Mesenchymal stem cell (in vitro differentiated cells and primary cell): ENCODE data around the gene TOX2.

Experiments used
- DNase-seq: peaks from one replicate; pipeline ENCODE4 v3.0.0-alpha.2; 2013
- H2AFZ ChIP-seq: one replicate; pipeline ENCODE4 v1.6.1; 2013; ENCODE audit warnings: low read depth, mild to moderate bottlenecking, control low read depth, inconsistent platforms, low read length, moderate library complexity
- H2AK5ac ChIP-seq: 2 replicates; pipeline ENCODE4 v1.6.1; 2013; ENCODE audit warnings: low read length, moderate library complexity, mild to moderate bottlenecking, inconsistent platforms; ENCODE audit not compliant: severe bottlenecking
- H2BK120ac ChIP-seq: one replicate; pipeline ENCODE4 v1.6.1; 2013; ENCODE audit warnings: low read depth, mild to moderate bottlenecking, inconsistent platforms, low read length, moderate library complexity
- H2BK12ac ChIP-seq, 2 experiments: one replicate each; pipeline ENCODE4 v1.6.1; 2013; ENCODE audit warnings: inconsistent platforms in 2 of 2, low read length in 2 of 2, mild to moderate bottlenecking in 2 of 2, moderate library complexity in 2 of 2, control low read depth in 1 of 2
- H2BK15ac ChIP-seq: one replicate; pipeline ENCODE4 v1.6.1; 2013; ENCODE audit warnings: mild to moderate bottlenecking, low read depth, inconsistent platforms; ENCODE audit not compliant: poor library complexity, severe bottlenecking
- H2BK5ac ChIP-seq: 2 replicates; pipeline ENCODE4 v1.6.1; 2013; ENCODE audit warnings: low read depth, mild to moderate bottlenecking, low read length, control low read depth, inconsistent platforms; ENCODE audit not compliant: poor library complexity, severe bottlenecking
- H3K14ac ChIP-seq, 2 experiments: one replicate each; pipeline ENCODE4 v1.6.1; 2013; ENCODE audit warnings: inconsistent platforms in 2 of 2, low read length in 2 of 2, control low read depth in 1 of 2, mild to moderate bottlenecking in 1 of 2, moderate library complexity in 1 of 2
- H3K18ac ChIP-seq, 2 experiments: one replicate each; pipeline ENCODE4 v1.6.1; 2013; ENCODE audit warnings: inconsistent platforms in 2 of 2, low read length in 2 of 2, control low read depth in 1 of 2, low read depth in 1 of 2, mild to moderate bottlenecking in 1 of 2
- H3K23ac ChIP-seq, 2 experiments: one replicate each; pipeline ENCODE4 v1.6.1; 2013; ENCODE audit warnings: inconsistent platforms in 2 of 2, low read length in 2 of 2, mild to moderate bottlenecking in 2 of 2, moderate library complexity in 2 of 2, control low read depth in 1 of 2
- H3K27ac ChIP-seq: 2 replicates; pipeline ENCODE4 v1.5.1; 2013; ENCODE audit warnings: mild to moderate bottlenecking, moderate library complexity, low read length, control low read depth, inconsistent platforms; ENCODE audit not compliant: poor library complexity, severe bottlenecking
- H3K27me3 ChIP-seq, 2 experiments: 2 replicates each; pipeline versions ENCODE4 v1.6.1 to v1.7.0; 2013; ENCODE audit warnings: low read length in 2 of 2, mild to moderate bottlenecking in 2 of 2, moderate library complexity in 2 of 2, control low read depth in 1 of 2, inconsistent platforms in 1 of 2; ENCODE audit not compliant: control insufficient read depth in 1 of 2, insufficient read depth in 1 of 2
- H3K36me3 ChIP-seq, 2 experiments: 2 replicates each; pipeline versions ENCODE4 v1.6.1 to v1.7.0; 2013; ENCODE audit warnings: low read length in 2 of 2, control low read depth in 1 of 2, inconsistent platforms in 1 of 2, low read depth in 1 of 2, mild to moderate bottlenecking in 1 of 2; ENCODE audit not compliant: insufficient read depth in 2 of 2, control insufficient read depth in 1 of 2
- H3K4ac ChIP-seq, 2 experiments: one replicate each; pipeline ENCODE4 v1.6.1; 2013; ENCODE audit warnings: inconsistent platforms in 2 of 2, low read length in 2 of 2, mild to moderate bottlenecking in 2 of 2, moderate library complexity in 2 of 2, control low read depth in 1 of 2, low read depth in 1 of 2
- H3K4me1 ChIP-seq: 2 replicates; pipeline ENCODE4 v1.6.1; 2013; ENCODE audit warnings: low read depth, low read length, control low read depth; ENCODE audit not compliant: control insufficient read depth, insufficient read depth
- H3K4me2 ChIP-seq: 2 replicates; pipeline ENCODE4 v1.6.1; 2013; ENCODE audit warnings: low read length, mild to moderate bottlenecking, inconsistent platforms; ENCODE audit not compliant: poor library complexity, severe bottlenecking
- H3K4me3 ChIP-seq, 2 experiments: 2 replicates each; pipeline versions ENCODE4 v1.5.1 to v1.7.0; 2013; ENCODE audit warnings: low read length in 2 of 2, mild to moderate bottlenecking in 2 of 2, control low read depth in 1 of 2, low read depth in 1 of 2; ENCODE audit not compliant: insufficient read depth in 1 of 2
- H3K79me1 ChIP-seq: replicated peaks from 2 replicates; pipeline ENCODE4 v1.6.1; 2013; ENCODE audit warnings: mild to moderate bottlenecking, control low read depth, low read length, inconsistent platforms; ENCODE audit not compliant: poor library complexity, severe bottlenecking
- H3K9ac ChIP-seq: 2 replicates; pipeline ENCODE4 v1.7.0; 2013; ENCODE audit warnings: mild to moderate bottlenecking, low read length, moderate library complexity
- H3K9me3 ChIP-seq: 2 replicates; pipeline ENCODE4 v1.7.0; 2013; ENCODE audit warnings: mild to moderate bottlenecking, low read length; ENCODE audit not compliant: control insufficient read depth
- H4K8ac ChIP-seq: one replicate; pipeline ENCODE4 v1.6.1; 2013; ENCODE audit warnings: inconsistent platforms, mild to moderate bottlenecking, low read length, moderate library complexity
- H4K91ac ChIP-seq: one replicate; pipeline ENCODE4 v1.6.1; 2013; ENCODE audit warnings: mild to moderate bottlenecking, low read length, inconsistent platforms
- WGBS: methylation state at CpG from one replicate; pipeline ENCODE4 v1.1.7; 2013; ENCODE audit warnings: mixed read lengths; 5-methylcytosine and 5-hydroxymethylcytosine counted together

The TOX2 gene

GRCh38 chr20:43893930-43894329 lies 20.7 kb upstream of the TOX2 start:
- Histone ChIP-seq H4K91ac (no peak overlapping the region), H2BK12ac (no peak overlapping the region), H2AK5ac (no peak overlapping the region), H3K4me1 (no peaks in the 10 kb centered on the region), H3K27me3 (peaks cover 0 to 23% of the 10 kb centered on the region in 2 experiments), H3K4me2 (no peak overlapping the region), H3K9ac (no peak overlapping the region), H3K4me3 (no peak overlapping the region), H2AFZ (no peak overlapping the region), H3K9me3 (peaks cover 18% of the 10 kb centered on the region), H3K18ac (no peak overlapping the region), H2BK15ac (no peak overlapping the region), H3K79me1 (no peaks in the 10 kb centered on the region), H3K27ac (no peak overlapping the region), H3K23ac (no peak overlapping the region), H3K4ac (no peak overlapping the region), H3K36me3 (no peaks in the 10 kb centered on the region), H4K8ac (no peak overlapping the region), H2BK120ac (no peak overlapping the region), H3K14ac (no peak overlapping the region), H2BK5ac (no peak overlapping the region)
- 71% methylated on average over 2 of the region's 2 CpGs for WGBS
- DNase-seq: no peak

GRCh38 chr20:43894491-43894890 lies 20.2 kb upstream of the TOX2 start:
- no peak overlapping the region for H4K91ac ChIP-seq
- 69% methylated on average over 4 of the region's 4 CpGs for WGBS

GRCh38 chr20:43895235-43895634 lies 19.4 kb upstream of the TOX2 start:
- no peak overlapping the region for H2AFZ ChIP-seq
- peak overlapping the region in 1 of 2 experiments; percentile 47 for H2BK12ac ChIP-seq
- H3K27me3 ChIP-seq: peaks cover 0 to 29% of the 10 kb centered on the region in 2 experiments
- H3K4me3 ChIP-seq: no peak overlapping the region
- H4K8ac ChIP-seq: no peak overlapping the region
- no peaks in the 10 kb centered on the region for H3K4me1 ChIP-seq
- H3K27ac ChIP-seq: no peak overlapping the region
- peaks cover 8% of the 10 kb centered on the region for H3K9me3 ChIP-seq
- no peak overlapping the region for H3K14ac ChIP-seq
- H4K91ac ChIP-seq: no peak overlapping the region
- no peak overlapping the region for H2AK5ac ChIP-seq
- H3K4me2 ChIP-seq: no peak overlapping the region
- no peak overlapping the region for H2BK5ac ChIP-seq
- no peak overlapping the region for H2BK120ac ChIP-seq
- H3K4ac ChIP-seq: no peak overlapping the region
- no peaks in the 10 kb centered on the region for H3K79me1 ChIP-seq
- H3K23ac ChIP-seq: no peak overlapping the region
- H3K9ac ChIP-seq: no peak overlapping the region
- DNase-seq: no peak
- WGBS: 62% methylated on average over 4 of the region's 4 CpGs
- no peak overlapping the region for H3K18ac ChIP-seq
- H2BK15ac ChIP-seq: no peak overlapping the region
- H3K36me3 ChIP-seq: no peaks in the 10 kb centered on the region

More at GRCh38 chr20:43894491-43894890, 20.2 kb upstream of the TOX2 start:
- H3K18ac ChIP-seq: no peak overlapping the region
- H3K14ac ChIP-seq: no peak overlapping the region
- H2AK5ac ChIP-seq: no peak overlapping the region
- no peak overlapping the region for H3K4me2 ChIP-seq
- H3K23ac ChIP-seq: no peak overlapping the region
- no peaks in the 10 kb centered on the region for H3K4me1 ChIP-seq
- H3K4me3 ChIP-seq: no peak overlapping the region
- no peak overlapping the region for H2AFZ ChIP-seq
- no peak overlapping the region for H2BK15ac ChIP-seq
- H2BK120ac ChIP-seq: no peak overlapping the region
- peaks cover 13% of the 10 kb centered on the region for H3K9me3 ChIP-seq
- H4K8ac ChIP-seq: no peak overlapping the region
- no peak overlapping the region for H3K27ac ChIP-seq
- peaks cover 0 to 27% of the 10 kb centered on the region in 2 experiments for H3K27me3 ChIP-seq
- H2BK12ac ChIP-seq: no peak overlapping the region
- no peak for DNase-seq
- H3K9ac ChIP-seq: no peak overlapping the region
- H3K79me1 ChIP-seq: no peaks in the 10 kb centered on the region
- H2BK5ac ChIP-seq: no peak overlapping the region
- H3K36me3 ChIP-seq: no peaks in the 10 kb centered on the region
- H3K4ac ChIP-seq: no peak overlapping the region

- no peak overlapping the region for H2AK5ac ChIP-seq
- no peak overlapping the region for H2BK12ac ChIP-seq
- no peak overlapping the region for H3K4me3 ChIP-seq
- H3K4me2 ChIP-seq: no peak overlapping the region
- no peak overlapping the region for H2BK5ac ChIP-seq
- H2BK120ac ChIP-seq: no peak overlapping the region
- no peak overlapping the region for H3K14ac ChIP-seq
- DNase-seq: no peak
- H2AFZ ChIP-seq: peak overlapping the region; percentile 23
- no peak overlapping the region for H3K9ac ChIP-seq
- H3K27me3 ChIP-seq: peaks cover 0 to 35% of the 10 kb centered on the region in 2 experiments
- no peak overlapping the region for H2BK15ac ChIP-seq
- H4K8ac ChIP-seq: no peak overlapping the region
- H3K18ac ChIP-seq: peak overlapping the region in 1 of 2 experiments; percentile 1
- H3K4me1 ChIP-seq: no peaks in the 10 kb centered on the region
- no peak overlapping the region for H4K91ac ChIP-seq
- H3K9me3 ChIP-seq: peaks cover 9% of the 10 kb centered on the region
- no peaks in the 10 kb centered on the region for H3K79me1 ChIP-seq
- WGBS: 73% methylated on average over 6 of the region's 10 CpGs
- H3K4ac ChIP-seq: no peak overlapping the region
- H3K27ac ChIP-seq: no peak overlapping the region
- no peaks in the 10 kb centered on the region for H3K36me3 ChIP-seq
- peak overlapping the region in 1 of 2 experiments; percentile 83 for H3K23ac ChIP-seq
Measured at GRCh38 chr20:43899274-43900120, 15.2 kb upstream of the TOX2 start.
